ENCODE results near the gene PLA2R1.

The PLA2R1 gene

GRCh38 chr2:159996792-159997546 is 65.4 kb downstream of the PLA2R1 start:
- DNase-seq (ENCODE audit: low read depth): no peak
- peak; percentile 16 for TF ChIP-seq CTCF (IDR thresholded peaks at IDR 0.05; ENCODE audit: low read depth, low read length, missing control alignments)
- no peak overlapping the region for H3K4me3 ChIP-seq (ENCODE audit: low read depth, low read length)
- in situ Hi-C loops (cut with HindIII; ENCODE audit: low sequenced_read_pairs): no loop called here

- in situ Hi-C loops (cut with HindIII; ENCODE audit: low sequenced_read_pairs): no loop called here
- no peak for TF ChIP-seq CTCF (IDR thresholded peaks at IDR 0.05; ENCODE audit: low read depth, low read length, missing control alignments)
These were observed 67.4 kb downstream of the PLA2R1 start for GRCh38 chr2:159995038-159995437.

GRCh38 chr2:159989249-159989648 is 73.2 kb downstream of the PLA2R1 start:
- in situ Hi-C loops (cut with HindIII; ENCODE audit: low sequenced_read_pairs): no loop called here
- no peak for TF ChIP-seq CTCF (IDR thresholded peaks at IDR 0.05; ENCODE audit: low read depth, low read length, missing control alignments)
- H3K4me3 ChIP-seq (ENCODE audit: low read depth, low read length): no peak overlapping the region
- no peak for DNase-seq (ENCODE audit: low read depth)

More at GRCh38 chr2:159995038-159995437, 67.4 kb downstream of the PLA2R1 start:
- no peak for DNase-seq (ENCODE audit: low read depth)
- no peak overlapping the region for H3K4me3 ChIP-seq (ENCODE audit: low read depth, low read length)

GRCh38 chr2:159988412-159988970 is 73.9 kb downstream of the PLA2R1 start:
- DNase-seq (ENCODE audit: low read depth): no peak
- in situ Hi-C loops (cut with HindIII; ENCODE audit: low sequenced_read_pairs): no loop called here
- H3K4me3 ChIP-seq (ENCODE audit: low read depth, low read length): no peak overlapping the region
- TF ChIP-seq CTCF (IDR thresholded peaks at IDR 0.05; ENCODE audit: low read depth, low read length, missing control alignments): no peak

GRCh38 chr2:159987181-159987580 is 75.2 kb downstream of the PLA2R1 start:
- in situ Hi-C loops (cut with HindIII; ENCODE audit: low sequenced_read_pairs): no loop called here
- no peak overlapping the region for H3K4me3 ChIP-seq (ENCODE audit: low read depth, low read length)
- no peak for TF ChIP-seq CTCF (IDR thresholded peaks at IDR 0.05; ENCODE audit: low read depth, low read length, missing control alignments)
- DNase-seq (ENCODE audit: low read depth): no peak

- DNase-seq (ENCODE audit: low read depth): no peak
- no peak for TF ChIP-seq CTCF (IDR thresholded peaks at IDR 0.05; ENCODE audit: low read depth, low read length, missing control alignments)
- in situ Hi-C loops (cut with HindIII; ENCODE audit: low sequenced_read_pairs): no loop called here
- H3K4me3 ChIP-seq (ENCODE audit: low read depth, low read length): no peak overlapping the region
These were observed 76.8 kb downstream of the PLA2R1 start for GRCh38 chr2:159985656-159986055.

Data from astrocyte of the cerebellum (primary cell).